Peyer's patch (tissue), 4 donors: ENCODE measurements around the gene SLC39A3.

Experiments
- CTCF ChIP-seq, 6 experiments: fragments of 450-650 bp in 4 of 6; fragments of 200-600 bp in 2 of 6; sonication (generic) in 1 of 6; IDR thresholded peaks; one replicate each; pipeline ENCODE4 v1.5.1; 2017 to 2019; ENCODE audit warnings: antibody characterized with exemption in 6 of 6, mild to moderate bottlenecking in 3 of 6, moderate library complexity in 1 of 6
- POLR2A ChIP-seq, 2 donors: fragments of 450-650 bp; IDR thresholded peaks; one replicate each; pipeline ENCODE4 v1.5.1; 2017; ENCODE audit warnings: antibody characterized with exemption in 2 of 2, mild to moderate bottlenecking in 2 of 2, moderate library complexity in 2 of 2

DNA sequence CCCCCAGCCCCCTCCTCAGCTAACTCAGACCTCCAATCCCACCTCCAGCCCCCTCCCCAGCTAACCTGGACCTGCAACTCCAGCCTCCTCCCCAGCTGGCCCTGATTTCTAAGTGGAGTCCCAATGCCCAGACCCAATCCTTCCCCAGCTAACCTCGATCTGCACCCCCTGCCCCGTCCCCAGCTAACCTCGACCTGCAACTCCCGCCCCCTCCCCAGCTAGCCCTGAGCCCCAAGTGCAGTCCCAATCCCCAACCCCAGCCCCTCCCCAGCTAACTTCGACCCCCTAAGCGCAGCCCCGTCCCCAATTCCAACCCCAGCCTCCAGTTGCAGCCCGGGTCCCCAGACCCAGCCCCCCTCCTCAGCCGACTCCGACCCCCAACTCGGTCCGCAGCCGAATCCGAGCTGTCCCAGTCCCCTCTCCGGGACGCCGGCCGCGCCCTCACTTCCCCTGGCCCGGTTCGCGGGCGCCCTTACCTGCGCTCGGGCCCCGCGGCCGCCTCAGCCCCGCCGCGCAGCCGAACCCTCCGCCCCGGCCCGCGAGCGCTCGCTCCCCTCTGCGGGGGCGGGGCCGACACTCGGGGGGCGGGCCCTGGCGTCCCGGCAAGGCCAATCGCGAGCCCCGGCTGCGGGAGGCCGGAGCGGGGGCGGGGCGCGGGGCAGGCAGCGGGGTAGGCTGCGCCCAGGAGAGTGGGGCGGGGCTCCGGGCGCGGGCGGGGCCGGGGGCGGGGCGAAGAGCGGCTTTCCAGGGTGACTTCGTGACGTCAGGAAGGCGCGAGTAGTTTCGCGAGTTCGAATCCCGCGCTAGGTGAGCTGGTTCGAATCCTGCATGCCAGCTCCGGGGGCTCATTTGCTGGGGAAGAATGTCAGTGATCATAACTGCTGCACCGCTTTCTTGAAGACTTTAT lies 37.4 kb downstream of the SLC39A3 start, which contains the start of gene GNG7:
- TF ChIP-seq CTCF (IDR thresholded peaks at IDR 0.05) (no peak), POLR2A (IDR thresholded peaks at IDR 0.05) (peak in 1 of 2 donors; percentile 29)
